Neural cell (in vitro differentiated cells): ENCODE results near the gene VN1R2. TPM values are rescaled to one million over a fixed set of nuclear protein-coding genes. Genes with fewer than 3 reads are reported as not detected.

Experiments
- H2AFZ ChIP-seq: fragments of 200-600, 300-800 bp; sonication (generic), shearing (Covaris generic); 2 replicates; pipeline ENCODE4 v1.6.0; 2014; ENCODE audit warnings: low read depth, mild to moderate bottlenecking, antibody characterized with exemption, low read length, moderate library complexity
- H3F3A ChIP-seq: fragments of 200-600 bp; shearing (Covaris generic); 2 replicates; pipeline ENCODE4 v1.6.1; 2016; ENCODE audit warnings: mild to moderate bottlenecking, moderate library complexity, mixed read lengths, antibody characterized with exemption, low read length; ENCODE audit not compliant: insufficient read depth, poor library complexity, severe bottlenecking
- H3K27ac ChIP-seq: fragments of 200-600, 300-800 bp; sonication (generic), shearing (Covaris generic); 2 replicates; pipeline ENCODE4 v1.5.1; 2014; ENCODE audit warnings: mild to moderate bottlenecking, low read length, moderate library complexity
- H3K27me3 ChIP-seq: fragments of 300-800, 200-600 bp; sonication (generic), shearing (Covaris generic); 2 replicates; pipeline ENCODE4 v1.6.0; 2014; ENCODE audit warnings: mild to moderate bottlenecking, low read depth, low read length, moderate library complexity; ENCODE audit not compliant: insufficient read depth
- H3K36me3 ChIP-seq: fragments of 300-800, 200-600 bp; sonication (generic), shearing (Covaris generic); 2 replicates; pipeline ENCODE4 v1.5.1; 2014; ENCODE audit warnings: mild to moderate bottlenecking, antibody characterized with exemption, low read length, moderate library complexity; ENCODE audit not compliant: insufficient read depth
- H3K4me2 ChIP-seq: fragments of 300-800, 200-600 bp; sonication (generic), shearing (Covaris generic); 2 replicates; pipeline ENCODE4 v1.6.0; 2014; ENCODE audit warnings: mild to moderate bottlenecking, low read length
- H3K4me3 ChIP-seq: fragments of 300-800, 200-600 bp; sonication (generic), shearing (Covaris generic); 2 replicates; pipeline ENCODE4 v1.5.1; 2014; ENCODE audit warnings: mild to moderate bottlenecking, low read length, moderate library complexity
- H3K79me2 ChIP-seq: fragments of 200-600 bp; shearing (Covaris generic); replicated peaks from 2 replicates; pipeline ENCODE4 v1.6.0; 2014; ENCODE audit warnings: mild to moderate bottlenecking, low read length, moderate library complexity; ENCODE audit not compliant: insufficient read depth
- H3K9ac ChIP-seq: fragments of 300-800, 200-600 bp; sonication (generic), shearing (Covaris generic); 2 replicates; pipeline ENCODE4 v1.6.1; 2016; ENCODE audit warnings: mild to moderate bottlenecking, low read length, mixed read lengths
- H3K9me2 ChIP-seq: fragments of 200-600 bp; shearing (Covaris generic); 2 replicates; pipeline ENCODE4 v1.6.1; 2016; ENCODE audit warnings: mild to moderate bottlenecking, low read length, mixed read lengths; ENCODE audit not compliant: insufficient read depth
- H3K9me3 ChIP-seq: fragments of 200-600, 300-800 bp; sonication (generic), shearing (Covaris generic); 2 replicates; pipeline ENCODE4 v1.6.1; 2016; ENCODE audit warnings: mild to moderate bottlenecking, mixed run types, low read length, moderate library complexity, mixed read lengths
- H4K20me1 ChIP-seq: fragments of 200-600 bp; shearing (Covaris generic); 2 replicates; pipeline ENCODE4 v1.6.1; 2016; ENCODE audit warnings: mild to moderate bottlenecking, mixed run types; ENCODE audit not compliant: insufficient read depth
- CTCF ChIP-seq: fragments of 450-650 bp; IDR thresholded peaks from 2 replicates; pipeline ENCODE4 v1.5.1; 2014; ENCODE audit warnings: antibody characterized with exemption, mild to moderate bottlenecking, moderate library complexity; ENCODE audit not compliant: poor library complexity, severe bottlenecking
- EP300 ChIP-seq: fragments of 450-650 bp; conservative IDR thresholded peaks from 2 replicates; pipeline ENCODE4 v1.6.1; 2014; ENCODE audit warnings: antibody characterized with exemption, mild to moderate bottlenecking, moderate library complexity; ENCODE audit not compliant: poor library complexity, severe bottlenecking
- EZH2 ChIP-seq: fragments of 200-600, 300-800 bp; shearing (Covaris generic), sonication (generic); IDR thresholded peaks from 2 replicates; pipeline ENCODE4 v1.6.1; 2014; ENCODE audit warnings: antibody characterized with exemption, low read length, borderline replicate concordance, mild to moderate bottlenecking; ENCODE audit not compliant: insufficient read depth, poor library complexity, severe bottlenecking
- MXI1 ChIP-seq: fragments of 450-650 bp; conservative IDR thresholded peaks from 2 replicates; pipeline ENCODE4 v1.6.1; 2014; ENCODE audit warnings: antibody characterized with exemption, mild to moderate bottlenecking; ENCODE audit not compliant: poor library complexity, severe bottlenecking
- POLR2AphosphoS5 ChIP-seq: IDR thresholded peaks from 2 replicates; pipeline ENCODE4 v1.6.1; 2012
- RAD21 ChIP-seq: fragments of 450-650 bp; conservative IDR thresholded peaks from 2 replicates; pipeline ENCODE4 v1.6.1; 2014; ENCODE audit warnings: antibody characterized with exemption, mild to moderate bottlenecking, moderate library complexity
- REST ChIP-seq: IDR thresholded peaks from 2 replicates; pipeline ENCODE4 v1.6.1; 2012; ENCODE audit warnings: borderline replicate concordance
- SMC3 ChIP-seq: fragments of 450-650 bp; conservative IDR thresholded peaks from 2 replicates; pipeline ENCODE4 v1.6.1; 2014; ENCODE audit warnings: antibody characterized with exemption, mild to moderate bottlenecking, moderate library complexity; ENCODE audit not compliant: poor library complexity
- TAF1 ChIP-seq: IDR thresholded peaks from 2 replicates; pipeline ENCODE4 v1.6.1; 2012; ENCODE audit warnings: low read depth
- polyA plus RNA-seq: library from polyadenylated mRNA; depleted of rRNA; stranded (reverse); fragments of >200 nt; gene quantifications from 2 replicates; pipeline ENCODE4 v1.2.3, GENCODE V29; 2014

VN1R2 gene
- polyA plus RNA-seq, 1 donor from 2014 or later: not detected

- H3K79me2 ChIP-seq: no peaks in the 10 kb centered on the region
- peaks cover 19% of the 10 kb centered on the region for H3K9me3 ChIP-seq
- H3K36me3 ChIP-seq: no peaks in the 10 kb centered on the region
- H3K4me2 ChIP-seq: no peak overlapping the region
- no peaks in the 10 kb centered on the region for H3F3A ChIP-seq
- TF ChIP-seq CTCF (no peak), MXI1 (no peak), POLR2AphosphoS5 (no peak), TAF1 (no peak), SMC3 (no peak), REST (no peak), EP300 (no peak), RAD21 (no peak)
- H3K4me3 ChIP-seq: no peak overlapping the region
- no peak overlapping the region for H2AFZ ChIP-seq
- H3K9me2 ChIP-seq: no peaks in the 10 kb centered on the region
- no peaks in the 10 kb centered on the region for H3K27me3 ChIP-seq
- H3K9ac ChIP-seq: no peak overlapping the region
- H4K20me1 ChIP-seq: no peaks in the 10 kb centered on the region
- no peak overlapping the region for H3K27ac ChIP-seq
Measured at GRCh38 chr19:53224606-53225005, 33.5 kb upstream of the VN1R2 start.

GRCh38 chr19:53237114-53237777, 20.8 kb upstream of the VN1R2 start:
- H3K27ac ChIP-seq: no peak overlapping the region
- H3K4me3 ChIP-seq: no peak overlapping the region
- no peaks in the 10 kb centered on the region for H4K20me1 ChIP-seq
- peaks cover 25% of the 10 kb centered on the region for H3K36me3 ChIP-seq
- H3K4me2 ChIP-seq: no peak overlapping the region
- H3K9me3 ChIP-seq: peaks cover 38% of the 10 kb centered on the region
- H2AFZ ChIP-seq: no peak overlapping the region
- H3F3A ChIP-seq: no peaks in the 10 kb centered on the region
- TF ChIP-seq SMC3 (no peak), RAD21 (no peak), POLR2AphosphoS5 (no peak), MXI1 (no peak), EP300 (no peak), CTCF (no peak), TAF1 (no peak), EZH2 (no peak), REST (no peak)
- no peaks in the 10 kb centered on the region for H3K27me3 ChIP-seq
- H3K9ac ChIP-seq: no peak overlapping the region
- no peaks in the 10 kb centered on the region for H3K79me2 ChIP-seq
- H3K9me2 ChIP-seq: no peaks in the 10 kb centered on the region
